B cell (primary cell): Measurements from ENCODE around the gene HIC2.
"Not testable (repeated sequence)": the region's sequence is repeated elsewhere in the genome, so short reads cannot be mapped to it uniquely, and the experiment has no call there.

Experiments used
- EZH2 ChIP-seq: IDR thresholded peaks from 2 replicates; pipeline ENCODE4 v1.6.1; 2012; ENCODE audit warnings: borderline replicate concordance, low read depth, mild to moderate bottlenecking, moderate library complexity, low read length; ENCODE audit not compliant: insufficient read depth, poor library complexity, severe bottlenecking
- TF ChIP-seq, protein P1 (sequence below): fragments of 200-600 bp; IDR thresholded peaks from one replicate; pipeline ENCODE4 v1.8.0; 2022; ENCODE audit warnings: antibody characterized with exemption, mild to moderate bottlenecking

GRCh38 chr22:21384468-21385357 is 32.5 kb upstream of the HIC2 start:
- TF ChIP-seq, protein P1, sequence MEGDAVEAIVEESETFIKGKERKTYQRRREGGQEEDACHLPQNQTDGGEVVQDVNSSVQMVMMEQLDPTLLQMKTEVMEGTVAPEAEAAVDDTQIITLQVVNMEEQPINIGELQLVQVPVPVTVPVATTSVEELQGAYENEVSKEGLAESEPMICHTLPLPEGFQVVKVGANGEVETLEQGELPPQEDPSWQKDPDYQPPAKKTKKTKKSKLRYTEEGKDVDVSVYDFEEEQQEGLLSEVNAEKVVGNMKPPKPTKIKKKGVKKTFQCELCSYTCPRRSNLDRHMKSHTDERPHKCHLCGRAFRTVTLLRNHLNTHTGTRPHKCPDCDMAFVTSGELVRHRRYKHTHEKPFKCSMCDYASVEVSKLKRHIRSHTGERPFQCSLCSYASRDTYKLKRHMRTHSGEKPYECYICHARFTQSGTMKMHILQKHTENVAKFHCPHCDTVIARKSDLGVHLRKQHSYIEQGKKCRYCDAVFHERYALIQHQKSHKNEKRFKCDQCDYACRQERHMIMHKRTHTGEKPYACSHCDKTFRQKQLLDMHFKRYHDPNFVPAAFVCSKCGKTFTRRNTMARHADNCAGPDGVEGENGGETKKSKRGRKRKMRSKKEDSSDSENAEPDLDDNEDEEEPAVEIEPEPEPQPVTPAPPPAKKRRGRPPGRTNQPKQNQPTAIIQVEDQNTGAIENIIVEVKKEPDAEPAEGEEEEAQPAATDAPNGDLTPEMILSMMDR = not testable (repeated sequence)
- TF ChIP-seq EZH2 = not testable (repeated sequence)
